CD14-positive monocyte (primary cell): Measurements from ENCODE around the gene CEP85L. TPM values are rescaled to one million over a fixed set of nuclear protein-coding genes. Genes with fewer than 3 reads are reported as not detected.

Source experiments
- DNase-seq, 3 donors: peaks; one replicate each; pipeline ENCODE4 v3.0.0-alpha.2; 2011 to 2022
- H2AFZ ChIP-seq: 2 replicates; pipeline ENCODE4 v1.6.0; 2012; ENCODE audit warnings: mild to moderate bottlenecking, low read depth, low read length, inconsistent platforms; ENCODE audit not compliant: insufficient read depth, poor library complexity, severe bottlenecking
- H3K27ac ChIP-seq, 2 donors: 1 replicate in 1 of 2; 2 replicates in 1 of 2; pipeline ENCODE4 v1.5.1; 2012 to 2013; ENCODE audit warnings: low read length in 2 of 2, control low read depth in 1 of 2, inconsistent platforms in 1 of 2, low read depth in 1 of 2, mild to moderate bottlenecking in 1 of 2
- H3K27me3 ChIP-seq, 2 donors: one replicate each; pipeline versions ENCODE4 v1.6.0 to v1.6.1; 2011 to 2013; ENCODE audit warnings: low read length in 2 of 2; ENCODE audit not compliant: control insufficient read depth in 2 of 2, insufficient read depth in 2 of 2
- H3K36me3 ChIP-seq, 2 donors: replicated peaks in 1 of 2; 1 replicate in 1 of 2; 2 replicates in 1 of 2; pipeline versions ENCODE4 v1.5.1 to v1.6.1; 2012 to 2013; ENCODE audit warnings: low read length in 2 of 2, control low read depth in 1 of 2, inconsistent platforms in 1 of 2, mild to moderate bottlenecking in 1 of 2; ENCODE audit not compliant: insufficient read depth in 2 of 2, control insufficient read depth in 1 of 2
- H3K4me1 ChIP-seq, 2 donors: 1 replicate in 1 of 2; 2 replicates in 1 of 2; pipeline versions ENCODE4 v1.5.1 to v1.6.1; 2012 to 2013; ENCODE audit warnings: low read length in 2 of 2, control low read depth in 1 of 2, inconsistent platforms in 1 of 2, mild to moderate bottlenecking in 1 of 2, moderate library complexity in 1 of 2; ENCODE audit not compliant: insufficient read depth in 2 of 2, control insufficient read depth in 1 of 2
- H3K4me2 ChIP-seq: replicated peaks from 2 replicates; pipeline ENCODE3; 2012; ENCODE audit warnings: low read length, moderate library complexity, mild to moderate bottlenecking; ENCODE audit not compliant: poor library complexity, severe bottlenecking; ENCODE audit errors: extremely low read depth
- H3K4me3 ChIP-seq, 3 experiments: fragments of 200-600 bp in 1 of 3; sonication (generic) in 1 of 3; replicated peaks in 1 of 3; 1 replicate in 2 of 3; 2 replicates in 1 of 3; pipeline ENCODE4 v1.5.1; 2011 to 2013; ENCODE audit warnings: low read length in 3 of 3, mild to moderate bottlenecking in 3 of 3, control low read depth in 2 of 3, low read depth in 2 of 3, inconsistent platforms in 1 of 3, moderate library complexity in 1 of 3
- H3K79me2 ChIP-seq: 2 replicates; pipeline ENCODE4 v1.6.0; 2012; ENCODE audit warnings: mild to moderate bottlenecking, control low read depth, inconsistent platforms, low read length, moderate library complexity; ENCODE audit not compliant: insufficient read depth
- H3K9ac ChIP-seq: 2 replicates; pipeline ENCODE4 v1.6.0; 2017; ENCODE audit warnings: low read length, mild to moderate bottlenecking; ENCODE audit not compliant: insufficient read depth, poor library complexity, severe bottlenecking
- H3K9me3 ChIP-seq, 2 donors: replicated peaks in 1 of 2; 1 replicate in 1 of 2; 2 replicates in 1 of 2; pipeline versions ENCODE4 v1.5.1 to v1.6.1; 2012 to 2013; ENCODE audit warnings: low read length in 2 of 2, control low read depth in 1 of 2; ENCODE audit not compliant: control insufficient read depth in 1 of 2, insufficient read depth in 1 of 2
- H4K20me1 ChIP-seq: 2 replicates; pipeline ENCODE4 v1.6.0; 2012; ENCODE audit warnings: mild to moderate bottlenecking, low read length, control low read depth, moderate library complexity; ENCODE audit not compliant: insufficient read depth
- H3K27ac Mint-ChIP-seq, 7 donors: one replicate each; pipeline ENCODE4 v1.8.0; 2020; ENCODE audit warnings: mild to moderate bottlenecking in 7 of 7, mixed read lengths in 7 of 7, moderate library complexity in 6 of 7, inconsistent platforms in 2 of 7
- H3K27me3 Mint-ChIP-seq, 3 donors: one replicate each; pipeline ENCODE4 v1.8.0; 2021 to 2022; ENCODE audit warnings: low read depth in 3 of 3, mild to moderate bottlenecking in 3 of 3, mixed read lengths in 3 of 3, moderate library complexity in 3 of 3, inconsistent platforms in 1 of 3
- H3K36me3 Mint-ChIP-seq, 2 donors: one replicate each; pipeline ENCODE4 v1.8.0; 2020; ENCODE audit warnings: mixed read lengths in 2 of 2, inconsistent platforms in 1 of 2, mild to moderate bottlenecking in 1 of 2
- H3K4me1 Mint-ChIP-seq: one replicate; pipeline ENCODE4 v1.8.0; 2020; ENCODE audit warnings: mild to moderate bottlenecking, mixed read lengths
- H3K4me3 Mint-ChIP-seq, 2 donors: one replicate each; pipeline ENCODE4 v1.8.0; 2020; ENCODE audit warnings: mild to moderate bottlenecking in 2 of 2, mixed read lengths in 2 of 2, moderate library complexity in 1 of 2
- H3K9me3 Mint-ChIP-seq, 7 donors: one replicate each; pipeline ENCODE4 v1.8.0; 2020 to 2022; ENCODE audit warnings: mixed read lengths in 7 of 7, mild to moderate bottlenecking in 6 of 7, moderate library complexity in 6 of 7, inconsistent platforms in 2 of 7
- CTCF ChIP-seq: fragments of 200-600 bp; IDR thresholded peaks from one replicate; pipeline ENCODE4 v1.8.0; 2022; ENCODE audit warnings: antibody characterized with exemption, mild to moderate bottlenecking
- WGBS: methylation state at CpG from one replicate; pipeline ENCODE4 v1.1.5; 2013; ENCODE audit warnings: missing lambda C conversion rate; ENCODE audit not compliant: insufficient coverage; 5-methylcytosine and 5-hydroxymethylcytosine counted together
- intact Hi-C, 2 donors: fragments of 100-400 bp; cut with micrococcal nuclease; formaldehyde crosslinking; loops; one replicate each; pipeline versions ENCODE4 v1.15.0 to v1.15.1; 2023
- polyA plus RNA-seq, 3 donors: library from polyadenylated mRNA; depleted of rRNA in 1 of 3; unstranded in 2 of 3; stranded (reverse) in 1 of 3; fragments of 300-500 nt in 2 of 3; fragments of >200 nt in 1 of 3; fragmentation: Illumina TruSeq in 2 of 3; gene quantifications; 1 replicate in 2 of 3; 2 replicates in 1 of 3; pipeline ENCODE4 v1.2.3, GENCODE V29; 2012 to 2021

The CEP85L gene
- polyA plus RNA-seq, 3 donors = 14.9 to 38.3 (median 19.6) TPM

- Mint-ChIP-seq H3K4me3 (no peak overlapping the region), H3K27ac (no peak overlapping the region), H3K4me1 (no peaks in the 10 kb centered on the region), H3K36me3 (peaks cover 52 to 55% of the 10 kb centered on the region in 2 donors), H3K27me3 (no peaks in the 10 kb centered on the region), H3K9me3 (peaks cover 0 to 6% (median 3%) of the 10 kb centered on the region in 7 donors)
- H3K4me1 ChIP-seq = no peaks in the 10 kb centered on the region
- no peak overlapping the region for H3K4me3 ChIP-seq
- H3K27me3 ChIP-seq = no peaks in the 10 kb centered on the region
- WGBS = 100% methylated on average over 1 of the region's 4 CpGs
- peaks cover 59% of the 10 kb centered on the region for H4K20me1 ChIP-seq
- no peak overlapping the region for H3K4me2 ChIP-seq
- no peak for TF ChIP-seq CTCF
- peaks cover 20 to 37% of the 10 kb centered on the region in 2 donors for H3K36me3 ChIP-seq
- no peaks in the 10 kb centered on the region for H3K9me3 ChIP-seq
- H3K9ac ChIP-seq = no peak overlapping the region
- no peaks in the 10 kb centered on the region for H3K79me2 ChIP-seq
- DNase-seq = no peak
- intact Hi-C loops = no loop called here
- H2AFZ ChIP-seq = no peak overlapping the region
- no peak overlapping the region for H3K27ac ChIP-seq
Measured at GRCh38 chr6:118522422-118522821, 129.0 kb downstream of the CEP85L start.

- no peaks in the 10 kb centered on the region for H3K79me2 ChIP-seq
- H3K4me3 ChIP-seq = no peak overlapping the region
- TF ChIP-seq CTCF = no peak
- no peaks in the 10 kb centered on the region for H3K9me3 ChIP-seq
- Mint-ChIP-seq H3K27ac (peak overlapping the region in 1 of 7 donors; percentile 36), H3K36me3 (peaks cover 29 to 44% of the 10 kb centered on the region in 2 donors), H3K27me3 (peaks cover 0 to 2% (median 0%) of the 10 kb centered on the region in 3 donors), H3K4me1 (no peaks in the 10 kb centered on the region), H3K4me3 (no peak overlapping the region), H3K9me3 (peaks cover 0 to 4% (median 1%) of the 10 kb centered on the region in 7 donors)
- H4K20me1 ChIP-seq = peaks cover 48% of the 10 kb centered on the region
- H3K27me3 ChIP-seq = no peaks in the 10 kb centered on the region
- H3K4me2 ChIP-seq = no peak overlapping the region
- 90% methylated on average over 2 of the region's 3 CpGs for WGBS
- H3K27ac ChIP-seq = no peak overlapping the region
- DNase-seq = no peak
- intact Hi-C loops = no loop called here
- H3K4me1 ChIP-seq = no peaks in the 10 kb centered on the region
- H2AFZ ChIP-seq = no peak overlapping the region
- no peak overlapping the region for H3K9ac ChIP-seq
- peaks cover 9 to 31% of the 10 kb centered on the region in 2 donors for H3K36me3 ChIP-seq
Measured at GRCh38 chr6:118514689-118515088, 136.7 kb downstream of the CEP85L start.
